Subcutaneous adipose tissue (tissue), 4 donors: ENCODE measurements around the gene TP53TG3. TPM values are rescaled to one million over a fixed set of nuclear protein-coding genes. Genes with fewer than 3 reads are reported as not detected.
"Not testable (repeated sequence)": the region's sequence is repeated elsewhere in the genome, so short reads cannot be mapped to it uniquely, and the experiment has no call there.

ENCODE experiments used
- small RNA-seq: library from RNA; depleted of rRNA; stranded (forward); fragments of <200 nt; gene quantifications from one replicate; pipeline ENCODE3, GENCODE V24; 2016
- total RNA-seq, 4 donors: library from RNA; depleted of rRNA; stranded (reverse); fragments of >200 nt; gene quantifications; one replicate each; pipeline ENCODE4 v1.1.0, GENCODE V29; 2016
- TF ChIP-seq, protein P1 (sequence below): fragments of 450-650 bp; IDR thresholded peaks from one replicate; pipeline ENCODE4 v1.5.1; 2016; ENCODE audit warnings: low read depth, mild to moderate bottlenecking, control low read depth, antibody characterized with exemption, moderate library complexity

Gene TP53TG3
- not detected for total RNA-seq

DNA sequence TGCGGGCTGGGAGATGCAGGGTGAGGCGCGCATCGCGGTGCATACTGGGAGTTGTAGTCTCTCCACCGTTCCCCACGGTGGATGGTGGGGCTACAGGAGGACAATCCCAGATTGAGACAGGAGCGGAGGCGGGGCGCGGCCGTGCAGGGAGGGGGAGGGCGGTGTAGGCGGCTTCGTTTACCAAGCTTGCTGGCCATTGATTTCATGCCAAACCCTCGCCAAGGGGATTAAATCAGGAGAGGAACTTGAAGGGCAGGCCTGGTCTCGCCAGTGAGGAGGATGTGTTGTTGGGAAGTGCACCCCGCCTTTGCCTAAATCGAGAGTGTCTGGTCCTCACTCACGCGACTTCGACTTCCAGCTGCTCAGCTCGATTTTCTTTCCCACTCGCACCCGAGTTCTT lies at the start of gene TP53TG3:
TSS of gene TP53TG3 (minus strand) at position 101 of the 400 bp plus-strand sequence. CDS start at position 33, 68 bp downstream.
- TF ChIP-seq, protein P1, sequence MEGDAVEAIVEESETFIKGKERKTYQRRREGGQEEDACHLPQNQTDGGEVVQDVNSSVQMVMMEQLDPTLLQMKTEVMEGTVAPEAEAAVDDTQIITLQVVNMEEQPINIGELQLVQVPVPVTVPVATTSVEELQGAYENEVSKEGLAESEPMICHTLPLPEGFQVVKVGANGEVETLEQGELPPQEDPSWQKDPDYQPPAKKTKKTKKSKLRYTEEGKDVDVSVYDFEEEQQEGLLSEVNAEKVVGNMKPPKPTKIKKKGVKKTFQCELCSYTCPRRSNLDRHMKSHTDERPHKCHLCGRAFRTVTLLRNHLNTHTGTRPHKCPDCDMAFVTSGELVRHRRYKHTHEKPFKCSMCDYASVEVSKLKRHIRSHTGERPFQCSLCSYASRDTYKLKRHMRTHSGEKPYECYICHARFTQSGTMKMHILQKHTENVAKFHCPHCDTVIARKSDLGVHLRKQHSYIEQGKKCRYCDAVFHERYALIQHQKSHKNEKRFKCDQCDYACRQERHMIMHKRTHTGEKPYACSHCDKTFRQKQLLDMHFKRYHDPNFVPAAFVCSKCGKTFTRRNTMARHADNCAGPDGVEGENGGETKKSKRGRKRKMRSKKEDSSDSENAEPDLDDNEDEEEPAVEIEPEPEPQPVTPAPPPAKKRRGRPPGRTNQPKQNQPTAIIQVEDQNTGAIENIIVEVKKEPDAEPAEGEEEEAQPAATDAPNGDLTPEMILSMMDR = not testable (repeated sequence)

Small RNA genes lying within 50 kb of the gene (small RNA-seq; reads per million reads assigned to genes)
- not detected for gene AC138907.6
